GM19351 (cell line): ENCODE data around the gene DDX5.

ENCODE experiments used
- ATAC-seq: cut with Tn5 transposase; IDR thresholded peaks from one replicate; pipeline ENCODE4 v1.9.1; 2021; ENCODE audit warnings: mild to moderate bottlenecking, moderate library complexity; ENCODE audit not compliant: unreplicated experiment

Gene DDX5

DNA sequence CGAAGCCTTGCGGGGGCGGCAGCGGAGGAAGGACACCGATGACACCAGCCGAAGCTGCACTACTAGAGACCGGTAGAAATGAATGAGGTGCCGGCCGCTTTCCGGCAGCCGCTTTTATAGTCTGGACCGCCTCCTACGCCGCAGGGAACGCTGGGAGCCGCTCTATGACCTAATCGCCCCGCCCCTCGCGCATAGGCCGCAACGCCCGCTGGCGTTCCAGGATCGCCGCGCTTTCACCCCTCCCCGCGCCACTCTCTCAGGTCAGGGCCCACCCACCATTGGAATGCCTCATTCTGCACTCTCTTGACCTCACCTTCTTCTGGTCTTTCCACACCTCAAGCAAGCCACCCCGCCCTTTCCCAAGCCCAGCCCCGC is at the start of gene DDX5:
Gene DDX5, minus strand, starts transcription at position 89 of the 375 bp plus-strand sequence. CDS start 170 bp downstream, outside the sequence.
- peak; percentile 59 for ATAC-seq

DNA sequence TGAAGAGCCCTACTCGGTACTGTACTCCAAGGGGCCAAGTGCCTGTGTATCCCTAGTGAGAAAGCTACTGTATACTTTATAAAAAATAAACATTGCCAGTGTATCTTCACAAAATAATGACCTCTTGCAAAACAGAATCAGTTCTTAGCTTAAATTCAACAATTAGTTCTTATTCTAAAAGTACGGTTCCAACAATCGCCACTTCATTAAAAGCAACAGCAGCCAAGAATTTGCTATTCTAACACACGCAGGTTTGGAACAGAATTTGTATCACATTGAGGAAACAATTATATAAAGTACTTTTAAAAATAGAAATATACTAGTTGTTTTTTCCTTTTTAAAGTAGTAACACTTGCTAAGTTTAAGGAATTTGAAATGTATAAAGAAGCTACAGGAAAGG is 49.2 kb upstream of the DDX5 start:
- no peak for ATAC-seq

DNA sequence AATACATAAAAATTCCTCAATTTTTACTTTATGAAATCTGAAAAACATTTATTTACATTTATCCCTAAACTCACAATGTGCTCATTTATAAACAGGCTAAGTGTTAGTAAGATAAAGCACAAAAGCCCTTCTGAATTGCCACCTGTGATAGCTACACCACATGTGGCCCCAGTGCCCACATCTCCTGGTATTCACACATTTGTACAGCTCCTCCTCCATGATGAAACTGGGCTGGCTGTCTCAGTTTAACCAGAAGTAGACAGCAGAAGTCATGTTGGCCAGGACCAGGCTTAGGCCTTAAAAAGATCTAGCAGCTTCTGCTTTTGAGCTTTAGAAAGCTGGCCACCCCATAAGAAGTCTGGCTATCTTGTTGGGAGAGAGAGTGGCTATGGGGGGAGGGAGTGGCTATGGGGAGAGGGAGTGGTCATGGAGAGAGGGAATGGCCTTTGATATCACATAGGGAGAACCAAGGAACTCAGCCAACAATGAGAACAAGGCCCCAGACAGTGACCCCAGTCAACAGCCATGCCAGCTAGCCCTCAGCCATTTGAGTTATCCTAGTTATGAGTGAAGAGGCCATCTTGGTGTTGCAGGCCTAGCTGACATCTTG is 48.0 kb upstream of the DDX5 start:
- ATAC-seq: no peak

DNA sequence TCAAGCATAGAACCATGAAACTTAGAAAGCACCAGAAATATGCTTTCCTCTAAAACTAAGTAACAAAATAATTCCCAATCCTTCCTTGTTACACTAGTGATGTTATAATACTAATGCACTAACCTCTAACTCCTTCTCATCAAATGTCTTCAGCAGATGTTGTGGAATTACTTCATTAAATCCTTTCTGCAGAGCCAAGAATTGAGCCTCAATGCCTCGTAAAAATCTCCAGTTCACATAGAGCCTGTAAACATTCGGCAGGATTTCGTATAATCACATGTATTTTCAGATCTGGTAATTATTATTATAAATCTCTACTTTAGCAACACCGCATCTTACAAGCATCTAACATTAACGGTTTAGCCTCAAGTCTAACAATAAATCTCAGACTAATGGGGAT is 45.4 kb upstream of the DDX5 start:
- ATAC-seq: no peak

DNA sequence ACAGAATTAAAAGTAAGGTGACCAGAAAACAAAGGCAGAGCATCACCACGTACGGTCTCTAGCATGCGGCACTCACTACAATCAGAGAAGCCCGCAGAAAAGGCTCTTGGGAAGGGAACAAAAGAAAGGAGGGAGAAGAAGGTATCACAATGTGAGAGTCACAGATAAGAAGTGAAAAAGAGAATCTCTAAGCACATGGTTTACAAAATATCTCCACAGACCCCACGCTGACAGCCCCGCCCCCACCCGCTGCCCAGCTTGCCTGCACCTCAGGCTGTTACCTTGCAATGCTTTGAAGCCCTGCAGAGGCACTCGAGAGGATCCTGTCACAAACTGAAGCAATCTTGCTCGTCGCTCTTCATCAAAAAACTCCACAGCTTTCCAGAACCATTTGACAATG is 41.2 kb upstream of the DDX5 start:
- no peak for ATAC-seq

DNA sequence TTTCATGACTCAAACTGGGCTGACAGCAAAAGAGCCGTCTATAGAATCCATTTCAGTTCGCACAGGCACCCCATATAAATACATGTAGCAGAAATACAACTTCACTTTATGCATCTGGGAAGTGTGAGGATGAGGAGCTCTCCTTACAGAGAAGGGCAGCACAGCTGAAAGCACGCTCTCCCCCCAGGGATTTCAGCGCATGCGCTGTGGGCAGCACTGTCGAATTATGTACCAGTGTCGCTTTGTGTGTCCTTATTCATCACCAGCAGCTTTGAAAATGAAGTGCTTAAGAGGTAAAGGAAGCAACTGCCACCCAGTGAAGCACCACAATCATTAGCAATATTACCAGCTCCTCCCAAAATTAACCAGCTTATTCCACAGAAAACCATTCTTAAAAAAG is 40.6 kb upstream of the DDX5 start:
- no peak for ATAC-seq

DNA sequence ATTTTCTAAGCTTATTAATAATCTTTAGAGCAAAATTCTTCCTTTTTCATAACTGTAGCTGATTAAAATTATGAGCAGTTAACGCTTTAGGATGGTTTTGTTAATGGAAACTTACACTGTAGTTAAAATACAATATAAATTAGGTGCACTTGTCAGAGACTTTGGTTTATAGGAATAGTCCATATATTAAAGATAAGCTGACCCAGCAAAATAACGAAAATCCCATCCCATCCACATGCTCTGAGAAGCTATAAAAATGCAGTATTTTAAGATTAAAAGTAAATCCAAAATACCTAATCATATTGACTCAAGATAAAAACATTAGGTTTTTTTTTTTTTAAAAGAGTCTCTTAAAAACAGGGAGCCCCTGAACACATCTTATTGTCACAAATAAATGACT is 38.7 kb upstream of the DDX5 start:
- no peak for ATAC-seq

DNA sequence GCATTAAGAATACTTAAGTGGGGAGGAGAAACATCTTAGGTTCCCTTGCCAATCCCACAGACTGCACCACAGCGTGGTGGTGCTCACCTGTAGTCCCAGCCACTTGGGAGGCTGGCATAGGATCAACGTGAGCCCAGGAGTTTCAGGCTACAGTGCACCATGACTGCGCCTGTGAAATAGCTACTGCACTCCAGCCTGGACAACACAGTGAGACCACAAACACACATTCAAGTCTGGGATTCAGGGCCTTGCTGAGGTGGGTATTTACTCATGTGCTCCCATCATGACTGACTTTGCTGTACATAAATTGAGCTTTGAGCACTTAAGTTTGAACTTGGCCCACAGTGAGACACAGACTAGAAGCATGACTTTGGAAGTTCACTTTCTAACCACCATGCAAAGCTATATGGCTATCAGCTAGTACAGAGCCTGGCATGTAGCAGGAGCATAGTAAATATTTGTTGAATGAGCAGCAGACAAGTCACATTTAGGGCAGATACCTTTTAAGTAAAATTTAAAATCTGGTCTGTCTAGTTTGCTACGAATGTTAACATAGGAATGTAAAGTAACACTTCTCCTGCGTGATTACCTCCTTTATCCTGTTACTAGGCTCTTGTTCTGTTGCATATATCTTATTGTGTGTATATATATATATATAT is 34.2 kb upstream of the DDX5 start:
- ATAC-seq: no peak

DNA sequence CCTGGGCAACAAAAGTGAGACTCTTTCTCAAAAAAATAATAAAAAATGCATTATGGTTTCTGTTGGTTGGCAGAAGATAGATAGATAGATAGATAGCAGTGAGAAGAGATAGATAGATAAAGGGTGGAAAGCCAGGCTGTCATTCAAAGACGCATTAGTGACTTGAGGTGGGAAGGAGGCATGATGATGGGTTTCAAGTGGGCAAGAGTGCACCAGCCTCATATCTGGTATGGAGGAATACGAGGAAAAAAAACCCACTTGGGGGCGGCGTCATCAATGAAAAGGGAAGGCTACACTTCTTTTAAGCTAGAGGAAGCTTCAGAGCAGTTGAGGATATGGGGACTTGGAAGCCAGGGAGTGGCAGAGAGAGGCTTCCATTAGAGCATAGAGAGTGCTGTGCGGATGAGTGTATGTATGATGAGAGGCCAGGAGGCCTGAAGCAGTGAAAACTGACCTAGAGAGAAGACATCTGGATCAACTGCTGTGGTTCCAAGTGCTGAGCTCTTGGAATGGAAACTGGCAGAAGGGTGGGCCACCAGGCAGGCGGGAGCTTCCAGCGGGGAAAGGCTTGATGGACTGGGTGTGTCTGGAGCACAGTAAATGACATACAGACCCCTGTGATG is 32.5 kb upstream of the DDX5 start:
- no peak for ATAC-seq

DNA sequence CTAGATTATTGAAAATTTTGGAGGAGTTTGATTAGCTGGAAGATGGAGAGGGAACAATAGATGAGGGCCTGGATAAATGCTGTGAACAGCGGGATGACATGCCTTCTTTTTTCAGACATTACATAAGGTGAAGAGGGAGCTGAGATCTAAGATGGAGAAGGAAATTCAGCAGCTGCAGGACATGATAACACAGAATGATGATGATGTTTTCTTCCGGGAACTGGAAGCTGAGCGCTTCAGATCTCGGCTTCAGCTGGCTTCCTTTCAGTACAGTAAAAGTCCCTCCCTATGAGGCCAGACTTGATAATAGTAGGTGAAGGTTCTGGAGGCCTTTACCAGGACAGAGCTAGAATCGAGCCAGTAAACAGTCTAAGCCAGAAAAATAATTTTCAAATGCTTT is 31.4 kb upstream of the DDX5 start:
- ATAC-seq: no peak

DNA sequence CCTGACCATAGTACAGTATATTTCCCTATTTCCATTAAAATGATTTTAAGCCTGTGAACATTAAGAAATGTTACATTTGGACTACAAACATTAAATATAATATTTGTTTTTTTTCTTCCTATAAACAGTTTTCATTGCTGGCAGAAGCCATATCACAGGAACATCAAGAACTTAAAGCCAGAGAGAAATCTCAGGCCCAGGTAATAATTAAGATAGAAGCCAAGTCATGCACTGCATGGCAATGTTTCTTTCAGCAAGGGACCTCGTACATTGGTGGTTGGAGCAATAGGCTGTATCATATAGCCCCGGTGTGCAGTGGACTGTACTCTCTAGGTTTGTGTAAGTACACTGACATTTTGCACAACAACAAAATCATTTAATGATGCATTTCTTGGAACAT is 30.8 kb upstream of the DDX5 start:
- no peak for ATAC-seq

DNA sequence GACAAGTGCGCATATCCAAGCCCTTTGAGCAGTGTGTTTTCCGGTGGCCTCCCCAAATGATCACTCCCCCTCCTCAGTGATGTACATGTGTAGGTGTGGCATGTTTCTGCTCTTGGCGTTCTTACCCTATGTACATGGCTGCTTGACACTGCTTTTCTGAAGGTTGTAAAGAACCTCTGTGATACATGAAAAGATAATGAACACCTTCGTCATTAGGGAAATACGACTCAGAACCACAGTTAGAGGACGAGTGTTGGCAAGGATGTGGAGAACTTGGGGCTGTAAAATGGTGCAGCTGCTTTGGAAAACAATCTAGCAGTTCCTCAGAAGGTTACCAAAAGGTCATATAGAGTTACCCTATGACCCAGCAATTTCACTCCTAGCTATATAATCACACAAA is 29.3 kb upstream of the DDX5 start:
- no peak for ATAC-seq

DNA sequence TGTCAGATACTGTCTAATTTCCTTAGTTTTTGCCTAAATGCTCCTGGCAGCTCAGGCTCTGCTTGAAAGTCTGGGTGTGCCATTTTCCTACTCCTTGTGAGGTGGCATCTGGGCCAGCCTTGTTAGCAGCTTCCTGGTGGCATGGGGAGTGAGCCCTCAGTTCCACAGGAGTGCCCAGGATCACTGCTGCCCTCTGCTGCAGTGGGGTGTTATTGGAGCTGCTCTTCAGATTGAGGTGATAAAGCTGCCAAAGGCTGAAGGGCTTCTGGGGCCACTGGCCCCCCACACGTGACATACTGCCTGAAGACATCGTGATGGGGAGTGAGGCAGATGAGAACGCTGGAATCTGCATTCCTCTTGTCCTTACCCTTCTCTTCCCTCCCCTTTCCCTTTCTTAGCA is 28.1 kb upstream of the DDX5 start:
- no peak for ATAC-seq

DNA sequence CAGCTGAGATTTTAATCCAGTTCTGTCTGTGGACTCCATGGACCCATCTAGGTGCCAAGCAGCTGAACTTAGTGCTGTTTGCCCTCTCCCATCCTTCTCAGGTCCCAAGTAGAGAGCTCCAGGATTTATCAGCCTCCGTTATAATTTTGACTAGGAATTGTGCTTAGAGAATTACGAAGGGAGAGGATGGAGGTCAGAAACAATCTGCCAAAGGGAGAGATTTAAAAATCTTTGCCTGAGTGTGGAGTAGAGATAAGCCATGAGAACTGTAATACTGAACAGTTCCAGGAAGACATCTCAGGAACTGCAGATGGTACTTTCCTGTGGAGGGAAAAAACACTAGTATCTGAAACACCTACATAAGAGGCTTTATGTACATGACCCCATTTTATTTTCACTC is 27.7 kb upstream of the DDX5 start:
- no peak for ATAC-seq

DNA sequence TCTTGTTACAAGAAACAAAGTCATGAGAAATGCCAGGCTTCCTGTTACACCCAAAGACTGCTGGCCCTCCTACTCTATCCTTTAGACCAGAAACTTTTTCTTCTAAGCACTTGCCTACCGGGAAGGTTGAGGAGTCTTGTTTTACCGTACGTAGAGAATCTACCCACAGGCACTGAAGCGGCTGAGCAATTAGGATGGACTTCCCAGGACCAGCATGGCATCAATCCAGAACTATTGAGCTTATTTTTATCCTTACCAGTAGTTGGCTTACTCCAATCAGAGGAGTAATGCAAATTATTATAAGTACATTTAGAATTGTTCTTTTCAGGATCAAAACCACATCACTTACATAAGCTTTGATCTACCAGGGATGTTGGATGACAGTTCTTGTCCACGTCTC is 26.3 kb upstream of the DDX5 start:
- no peak for ATAC-seq

DNA sequence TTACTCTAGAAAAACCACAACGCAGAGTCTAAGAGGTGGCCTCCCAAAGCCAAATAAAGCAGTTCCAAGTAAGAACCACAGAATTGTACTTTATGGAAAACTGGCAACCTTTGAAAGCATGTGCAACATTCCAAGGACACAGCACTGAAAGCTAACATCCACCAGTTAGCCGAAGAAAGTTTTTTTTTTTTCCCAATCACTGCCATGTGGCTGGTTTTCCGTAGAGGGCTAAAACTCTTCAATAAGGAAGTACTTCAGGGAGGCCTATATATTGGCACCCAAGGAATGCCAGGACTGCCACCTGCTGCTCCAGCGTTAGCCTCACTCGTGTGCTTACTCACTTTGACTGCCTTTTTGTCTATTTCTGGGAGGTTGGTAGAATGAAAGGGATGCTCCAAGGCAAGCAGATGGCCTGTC is 25.9 kb upstream of the DDX5 start:
- ATAC-seq: no peak

DNA sequence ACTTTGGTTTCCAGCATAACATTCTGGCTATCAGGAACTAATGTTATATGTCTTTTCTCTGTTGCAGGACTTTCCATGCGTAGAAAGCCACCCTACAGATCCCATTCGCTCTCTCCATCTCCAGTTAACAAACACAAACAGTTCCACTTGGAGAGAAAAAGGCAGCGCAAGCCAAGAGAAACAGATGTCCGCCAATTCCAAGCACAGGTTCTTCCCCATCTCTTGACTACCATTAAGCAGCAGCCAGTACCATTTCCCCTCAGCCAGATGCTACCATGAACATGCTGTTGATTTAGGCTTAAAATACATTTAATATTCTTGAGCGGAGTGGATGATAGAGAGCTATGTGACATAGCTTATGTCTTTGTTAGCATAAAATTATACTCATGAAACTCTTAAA is 23.1 kb upstream of the DDX5 start:
- ATAC-seq: no peak

DNA sequence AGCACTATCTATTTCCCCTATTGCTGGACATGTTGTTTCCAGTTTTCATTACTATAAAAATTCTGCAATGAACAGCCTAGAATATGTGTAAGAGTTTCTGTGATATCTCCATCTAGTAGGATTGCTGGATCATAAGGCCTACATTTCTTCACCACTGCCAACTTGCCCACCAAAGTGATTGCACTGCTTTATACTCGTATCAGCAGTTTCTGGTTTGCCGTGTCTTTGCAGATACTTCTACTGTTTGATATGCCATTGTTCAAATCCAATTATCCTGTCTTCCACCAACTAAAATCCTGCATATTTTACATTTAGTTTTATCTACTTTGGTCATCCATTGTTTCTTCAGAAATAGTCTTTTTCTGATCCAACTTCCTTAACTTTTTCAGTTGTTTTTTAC is 21.8 kb upstream of the DDX5 start:
- ATAC-seq: no peak

DNA sequence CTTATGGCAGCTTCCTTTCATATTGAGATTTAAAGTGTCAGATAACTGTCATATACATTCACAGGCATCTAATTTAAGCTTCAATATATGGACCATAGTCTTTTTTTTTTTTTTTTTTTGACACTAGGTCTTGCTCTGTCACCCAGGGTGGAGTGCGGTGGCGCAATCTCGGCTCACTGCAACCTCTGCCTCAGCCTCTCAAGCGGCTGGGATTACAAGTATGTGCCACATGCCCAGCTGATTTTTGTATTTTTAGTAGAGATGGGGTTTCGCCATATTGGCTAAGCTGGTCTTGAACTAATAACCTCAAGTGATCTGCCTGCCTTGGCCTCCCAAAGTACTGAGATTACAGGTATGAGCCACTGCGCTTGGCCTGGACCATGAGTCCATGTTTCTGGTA is 14.3 kb upstream of the DDX5 start:
- ATAC-seq: no peak

DNA sequence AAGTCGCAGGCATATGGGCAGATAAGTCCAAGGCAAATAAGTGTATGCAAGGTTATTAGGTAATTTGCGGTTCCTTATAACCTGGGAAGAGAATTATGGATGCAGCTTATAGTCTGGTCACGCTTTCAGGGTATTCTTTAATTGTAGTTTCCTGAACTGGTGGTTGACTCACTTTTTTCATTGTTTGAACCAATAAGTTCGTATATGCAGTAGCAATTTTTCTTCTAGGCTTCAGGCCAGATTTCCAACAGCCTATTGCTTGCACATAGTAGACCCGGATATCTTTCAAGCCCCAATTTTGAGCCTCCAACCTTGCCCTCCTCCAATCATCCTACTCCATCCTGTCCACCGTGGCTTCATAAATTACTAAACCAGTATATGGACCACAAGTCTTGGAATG is 13.5 kb upstream of the DDX5 start:
- ATAC-seq: no peak

DNA sequence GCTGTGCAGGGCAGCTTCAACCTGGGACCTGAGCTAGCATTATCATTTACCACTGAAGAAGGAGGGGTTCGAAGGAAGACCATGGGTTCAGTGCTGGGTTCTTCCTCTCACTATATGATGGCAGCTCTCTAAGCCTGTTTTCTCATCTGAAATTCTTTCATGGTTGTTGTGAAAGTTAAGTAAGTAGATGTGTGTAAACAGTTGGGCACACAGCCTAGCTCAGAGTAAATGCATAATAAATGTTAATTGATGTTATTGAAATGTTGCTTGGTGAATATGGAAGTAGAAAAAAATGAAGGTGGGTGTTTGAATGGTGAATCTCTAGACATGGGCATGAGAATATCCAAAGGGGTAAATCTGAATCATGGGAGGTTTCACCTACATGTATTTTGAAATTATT is 9.7 kb upstream of the DDX5 start:
- no peak for ATAC-seq

DNA sequence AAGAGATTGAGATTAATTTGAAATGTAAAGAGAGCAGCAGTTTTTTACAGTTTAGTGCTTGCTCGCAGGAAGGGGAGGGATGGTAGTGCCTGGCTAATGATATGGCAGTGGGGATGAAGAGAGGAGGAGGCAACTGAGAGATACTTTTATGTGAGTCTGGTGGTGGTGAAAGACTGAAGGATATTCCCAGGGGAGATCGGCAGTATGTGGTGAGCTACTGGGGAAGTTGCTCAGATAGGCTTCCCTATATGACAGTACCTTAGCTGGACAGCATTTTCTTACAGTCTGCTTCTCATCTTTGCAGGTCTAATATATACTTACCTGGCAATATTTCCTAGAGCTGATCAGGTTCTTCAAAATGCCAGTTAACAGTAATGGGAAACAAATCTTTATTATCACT is 9.3 kb upstream of the DDX5 start:
- no peak for ATAC-seq

DNA sequence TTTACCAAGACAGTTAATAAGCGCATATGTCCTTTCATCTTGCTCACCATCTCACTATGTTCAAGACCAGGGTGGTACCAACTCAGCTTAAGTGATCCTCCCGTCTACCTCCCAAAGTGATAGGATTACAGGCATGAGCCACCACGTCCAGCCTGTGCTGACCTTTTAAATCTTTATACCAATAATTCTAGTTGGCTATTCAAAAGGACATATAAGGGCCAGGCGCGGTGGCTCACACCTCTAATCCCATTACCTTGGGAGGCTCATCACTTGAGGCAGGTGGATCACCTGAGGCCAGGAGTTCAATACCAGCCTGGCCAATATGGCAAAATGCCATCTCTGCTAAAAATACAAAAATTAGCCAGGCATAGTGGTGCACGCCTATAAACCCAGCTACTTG is 3.1 kb upstream of the DDX5 start:
- ATAC-seq: no peak
